CD4-positive, alpha-beta T cell treated with Interleukin-17A for 1 hour (primary cell): ENCODE measurements around the gene DEFB118.
"Not testable (repeated sequence)": the region's sequence is repeated elsewhere in the genome, so short reads cannot be mapped to it uniquely, and the experiment has no call there.

Experiments used
- DNase-seq: peaks from one replicate; pipeline ENCODE4 v3.0.0-alpha.2; 2020

DEFB118 gene, protein sequence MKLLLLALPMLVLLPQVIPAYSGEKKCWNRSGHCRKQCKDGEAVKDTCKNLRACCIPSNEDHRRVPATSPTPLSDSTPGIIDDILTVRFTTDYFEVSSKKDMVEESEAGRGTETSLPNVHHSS

DNA sequence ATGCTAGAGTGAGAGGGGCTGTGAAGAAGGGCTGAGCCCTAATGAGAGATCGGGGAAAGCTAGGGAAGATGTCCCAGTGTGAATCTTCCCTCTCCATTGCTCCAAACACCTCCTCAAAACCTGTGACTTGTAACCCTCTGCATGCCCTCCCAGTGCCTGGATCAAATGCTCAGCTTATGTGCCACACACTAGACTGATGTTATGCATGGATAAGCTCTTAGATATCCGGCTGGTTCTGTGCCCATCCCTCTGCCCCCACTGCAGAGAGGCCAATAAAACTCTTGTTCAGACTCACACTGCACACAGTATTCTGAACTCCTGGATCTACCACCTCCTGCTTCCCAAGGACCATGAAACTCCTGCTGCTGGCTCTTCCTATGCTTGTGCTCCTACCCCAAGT is at the start of gene DEFB118:
TSS of gene DEFB118 (plus strand) at position 301 of the 400 bp plus-strand sequence. CDS start at position 351, 50 bp downstream.
- DNase-seq: no peak

DNA sequence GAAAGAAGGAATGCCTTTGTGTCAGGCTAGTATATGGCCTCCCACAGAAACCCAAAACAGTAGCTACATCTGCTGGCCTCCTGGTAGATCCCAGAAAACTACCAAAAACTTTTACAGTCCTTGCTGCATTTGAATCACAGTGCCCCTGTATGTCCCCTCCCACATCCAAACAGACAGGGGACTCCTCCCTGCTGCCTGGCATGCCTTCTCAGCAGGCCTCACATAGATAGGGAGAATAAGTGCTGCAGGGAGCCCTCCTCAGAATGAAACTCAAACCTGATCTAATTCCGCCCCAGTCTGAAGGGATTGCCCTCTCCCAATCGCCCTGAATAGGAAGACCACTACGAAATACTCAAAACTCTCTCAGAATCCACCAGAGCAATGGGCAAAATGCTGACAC is 45.9 kb upstream of the DEFB118 start:
- no peak for DNase-seq

DNA sequence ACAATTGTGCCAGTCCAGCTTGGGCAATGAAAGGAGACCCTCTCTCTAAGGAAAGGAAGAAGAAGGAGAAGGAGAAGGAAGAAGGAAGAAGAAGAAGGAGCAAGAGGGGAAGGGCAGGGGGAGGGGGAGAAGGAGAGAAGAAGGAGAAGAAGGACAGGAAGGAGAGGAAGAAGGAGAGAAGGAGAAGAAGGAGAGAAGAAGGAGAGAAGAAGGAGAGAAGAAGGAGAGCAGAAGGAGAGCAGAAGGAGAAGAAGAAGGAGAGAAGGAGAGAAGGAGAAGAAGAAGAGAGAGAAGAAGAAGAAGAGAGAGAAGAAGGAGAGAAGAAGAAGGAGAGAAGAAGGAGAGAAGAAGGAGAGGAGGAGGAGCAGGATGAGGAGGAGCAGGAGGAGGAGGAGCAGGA is 37.5 kb upstream of the DEFB118 start:
- no peak for DNase-seq

DNA sequence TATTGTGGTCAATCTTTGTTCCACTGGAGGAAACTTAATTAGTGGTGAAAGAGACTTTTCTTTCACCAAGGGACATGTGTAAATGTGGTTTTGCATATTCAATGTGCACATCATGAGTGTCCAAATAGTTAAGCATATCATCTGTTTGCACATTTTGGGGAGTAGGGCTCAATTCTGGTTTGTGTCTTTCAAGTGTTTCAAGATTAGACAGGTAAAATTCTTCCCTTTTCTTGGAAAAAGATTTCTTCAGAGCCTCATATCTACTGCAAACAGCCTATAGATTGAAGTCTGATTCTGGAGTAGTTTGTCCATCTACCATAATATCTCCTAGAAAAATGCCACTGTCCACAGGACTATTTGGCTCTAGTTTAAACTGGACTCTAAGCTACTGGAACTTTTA is 26.9 kb upstream of the DEFB118 start:
- no peak for DNase-seq

DNA sequence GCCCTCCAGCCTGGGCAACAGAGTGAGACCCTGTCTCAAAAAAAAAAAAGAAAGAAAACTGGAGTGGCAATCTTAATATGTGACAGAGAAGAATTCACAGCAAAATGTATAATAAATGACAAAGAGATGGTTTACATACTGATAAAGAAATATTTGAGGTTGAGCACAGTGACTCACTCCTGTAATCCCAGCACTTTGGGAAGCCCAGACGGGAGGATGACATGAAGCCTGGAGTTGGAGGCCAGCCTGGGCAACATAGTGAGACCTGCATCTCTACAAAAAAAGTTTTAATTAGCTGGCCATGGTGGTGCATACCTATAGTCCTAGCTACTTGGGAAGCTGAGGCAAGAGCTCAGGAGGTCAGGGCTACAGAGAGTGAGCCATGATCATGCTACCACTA is 12.4 kb upstream of the DEFB118 start:
- DNase-seq: no peak

DNA sequence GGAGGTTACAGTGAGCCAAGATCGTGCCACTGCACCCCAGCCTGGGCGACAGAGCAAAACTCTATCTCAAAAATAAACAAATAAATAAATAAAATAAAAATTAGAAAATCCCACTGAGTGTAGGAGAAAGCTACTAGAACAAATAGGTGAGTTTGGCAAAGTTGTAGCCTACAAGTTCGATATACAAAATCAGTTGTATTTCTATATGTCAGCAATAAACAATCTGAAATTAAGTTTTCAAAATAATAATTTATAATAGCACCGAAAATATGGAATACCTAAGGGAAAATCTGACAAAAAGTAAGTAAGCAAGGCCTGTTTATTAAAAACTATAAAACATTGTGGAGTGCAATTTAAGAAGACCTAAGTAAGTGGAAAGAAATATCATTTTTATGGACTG is 5.1 kb upstream of the DEFB118 start:
- no peak for DNase-seq

DNA sequence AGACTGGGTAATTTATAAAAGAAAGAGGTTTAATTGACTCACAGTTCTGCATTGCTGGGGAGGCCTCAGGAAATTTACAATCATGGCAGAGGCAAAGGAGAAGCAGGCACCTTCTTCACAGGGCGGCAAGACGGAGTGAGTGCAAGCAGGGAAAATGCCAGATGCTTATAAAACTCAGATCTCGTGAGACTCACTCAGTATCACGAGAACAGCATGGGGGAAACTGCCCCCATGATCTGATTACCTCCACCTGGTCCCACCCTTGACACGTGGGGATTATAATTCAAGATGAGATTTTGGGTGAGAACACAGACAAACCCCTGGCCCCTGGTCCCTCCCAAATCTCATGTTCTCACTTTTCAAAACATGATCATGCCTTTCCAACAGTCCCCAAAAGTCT is 4.1 kb upstream of the DEFB118 start:
- not testable (repeated sequence) for DNase-seq

DNA sequence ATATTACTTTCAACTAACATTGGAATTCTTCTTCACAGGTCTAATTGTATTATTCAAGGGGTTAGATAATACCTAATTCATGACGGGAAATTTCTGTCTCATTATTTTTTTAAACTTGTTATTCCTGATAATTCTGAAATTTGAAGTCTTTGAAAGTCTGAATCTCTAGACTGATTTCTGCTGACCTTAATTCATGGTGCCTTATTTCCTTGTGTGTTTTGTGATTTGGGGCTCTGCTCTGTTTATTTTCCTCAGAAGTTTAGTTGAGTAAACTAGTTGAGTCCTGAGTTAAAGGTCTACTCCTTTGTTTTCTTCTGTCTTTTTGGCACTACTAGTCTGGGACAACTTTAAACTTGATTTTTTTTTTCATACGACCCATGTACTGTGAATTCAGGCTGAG is 5.9 kb downstream of the DEFB118 start:
- no peak for DNase-seq

DNA sequence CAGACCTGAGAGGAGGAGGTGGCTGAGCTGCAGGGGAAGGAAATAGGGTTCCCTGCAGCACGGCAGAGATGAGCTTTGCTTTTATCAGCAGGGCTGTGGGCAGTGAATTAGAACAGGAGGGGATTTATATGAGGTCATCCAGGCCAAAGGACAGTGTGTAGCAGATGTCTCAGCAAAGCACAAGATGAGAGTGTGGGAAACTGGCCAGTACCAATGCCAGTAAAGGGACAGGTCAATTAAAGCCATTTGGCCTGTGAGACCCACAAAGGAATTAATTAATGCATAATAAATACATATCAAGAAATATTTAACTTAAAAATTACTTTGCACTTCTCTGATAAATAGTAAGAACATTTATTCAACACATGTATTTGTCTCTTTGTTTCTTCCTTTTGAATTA is 22.1 kb downstream of the DEFB118 start, which contains the start of gene DEFB119:
TSS of gene DEFB119 (minus strand) at position 101 of the 400 bp plus-strand sequence. CDS start 107 bp downstream, outside the sequence.
- DNase-seq: no peak

DNA sequence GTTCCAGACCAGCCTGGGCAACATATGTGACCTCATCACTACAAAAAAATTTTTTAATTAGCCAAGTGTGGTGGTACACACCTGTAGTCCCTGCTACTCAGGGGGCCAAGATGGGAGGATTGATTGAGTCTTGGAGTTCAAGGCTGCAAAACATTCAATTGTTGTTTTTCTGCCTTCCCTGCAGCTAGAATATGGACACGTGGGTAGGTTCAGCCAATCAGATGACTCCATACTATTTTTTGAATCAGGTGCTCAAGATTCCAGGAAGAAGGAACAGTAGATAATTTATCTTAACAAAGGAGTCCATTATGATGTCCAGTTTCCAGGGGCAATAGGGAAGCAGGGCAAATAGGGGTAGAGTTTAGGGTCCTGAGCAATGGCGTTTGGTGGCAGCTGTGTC is 24.4 kb downstream of the DEFB118 start:
- no peak for DNase-seq

DNA sequence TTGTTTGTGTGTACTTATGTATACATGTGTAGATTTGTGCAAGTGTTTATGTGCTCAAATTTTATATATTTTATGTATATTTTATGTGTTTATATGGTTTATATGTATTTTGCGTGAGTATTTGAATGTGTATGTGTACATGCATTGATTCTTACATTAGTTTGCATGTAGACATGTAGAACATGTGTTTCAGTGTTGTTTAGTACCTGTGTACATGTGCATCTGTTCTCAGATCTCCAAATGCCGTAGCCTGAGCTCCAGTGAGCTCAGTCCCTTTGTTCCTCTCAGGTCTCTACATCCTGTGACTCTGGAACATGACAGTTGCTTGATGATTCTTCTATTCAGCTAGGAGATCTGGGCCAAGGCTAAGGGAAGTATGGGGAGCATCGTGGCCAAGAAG is 26.5 kb downstream of the DEFB118 start:
- no peak for DNase-seq

DNA sequence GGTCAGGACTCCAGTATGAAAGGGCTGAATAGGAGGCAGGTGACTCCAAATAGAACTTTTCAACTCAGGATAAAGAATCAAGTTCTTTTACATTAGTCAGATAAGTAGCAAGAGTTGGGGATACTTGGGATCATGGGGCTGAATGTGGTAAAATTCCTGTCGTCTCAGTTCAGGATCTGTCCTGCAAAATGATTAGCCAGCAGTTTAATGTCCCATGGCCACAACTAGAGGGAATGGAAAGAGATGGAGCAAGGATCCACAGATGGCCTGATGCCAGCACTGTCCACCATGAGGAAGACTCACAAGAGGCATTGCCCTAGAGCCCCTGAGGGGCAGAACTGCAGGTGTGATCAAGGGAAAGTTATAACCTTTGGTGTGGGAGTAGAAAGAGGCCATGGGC is 35.5 kb downstream of the DEFB118 start:
- DNase-seq: no peak

DNA sequence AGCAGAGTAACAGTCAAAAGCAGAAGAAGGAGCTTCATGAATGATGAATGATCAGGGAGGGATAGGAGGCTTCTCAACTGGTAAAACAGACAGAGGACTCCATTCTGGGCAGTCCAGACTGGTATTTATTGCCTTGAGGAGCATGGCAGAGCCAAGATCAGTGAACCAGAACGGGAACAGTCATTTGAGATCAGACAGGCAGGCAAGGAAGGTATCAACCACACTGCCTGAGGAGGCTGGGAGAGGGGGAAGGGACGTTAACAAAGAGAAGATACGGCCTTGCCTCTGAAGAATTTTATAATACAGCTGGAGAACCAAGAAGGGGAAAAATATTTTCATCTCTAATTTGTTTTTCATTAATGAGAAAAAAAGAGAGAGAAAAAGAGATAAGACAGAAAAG is 37.7 kb downstream of the DEFB118 start, which contains the start of gene DEFB121:
TSS of gene DEFB121 (minus strand) at position 101 of the 400 bp plus-strand sequence. CDS start at position 38, 63 bp downstream.
- DNase-seq: no peak

DNA sequence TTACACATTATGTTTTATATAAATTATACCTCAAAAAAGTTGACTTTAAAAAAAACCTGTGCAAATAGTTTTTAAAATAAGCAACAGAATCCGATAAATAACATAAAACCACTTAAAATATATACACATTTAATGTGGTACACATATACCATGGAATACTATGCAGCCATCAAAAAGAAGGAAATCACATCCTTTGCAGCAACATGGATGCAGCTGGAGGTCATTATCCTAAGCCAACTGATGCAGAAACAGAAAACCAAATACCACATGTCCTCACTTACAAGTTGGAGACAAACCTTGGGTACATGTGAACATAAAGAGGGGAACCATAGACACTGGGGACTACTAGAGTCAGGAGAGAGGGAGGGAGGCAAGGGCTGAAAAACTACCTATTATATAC is 41.6 kb downstream of the DEFB118 start:
- no peak for DNase-seq

DNA sequence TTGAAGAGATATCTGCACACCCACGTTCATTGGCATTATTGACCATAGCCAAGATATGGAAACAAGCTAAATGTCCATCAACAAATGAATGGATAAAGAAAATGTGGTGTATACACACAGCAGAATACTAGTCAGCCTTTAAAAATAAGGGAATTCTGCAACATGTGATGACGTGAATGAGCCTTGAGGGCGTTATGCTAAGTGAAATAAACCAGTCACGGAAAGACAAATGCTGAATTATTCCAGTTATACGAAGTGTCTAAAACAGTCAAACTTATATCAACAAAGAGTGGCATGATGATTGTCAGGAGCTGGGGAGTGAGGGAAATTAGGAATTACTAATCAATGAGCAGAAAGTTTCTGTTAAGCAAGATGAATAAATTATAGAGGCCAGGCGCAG is 46.0 kb downstream of the DEFB118 start:
- DNase-seq: no peak

DNA sequence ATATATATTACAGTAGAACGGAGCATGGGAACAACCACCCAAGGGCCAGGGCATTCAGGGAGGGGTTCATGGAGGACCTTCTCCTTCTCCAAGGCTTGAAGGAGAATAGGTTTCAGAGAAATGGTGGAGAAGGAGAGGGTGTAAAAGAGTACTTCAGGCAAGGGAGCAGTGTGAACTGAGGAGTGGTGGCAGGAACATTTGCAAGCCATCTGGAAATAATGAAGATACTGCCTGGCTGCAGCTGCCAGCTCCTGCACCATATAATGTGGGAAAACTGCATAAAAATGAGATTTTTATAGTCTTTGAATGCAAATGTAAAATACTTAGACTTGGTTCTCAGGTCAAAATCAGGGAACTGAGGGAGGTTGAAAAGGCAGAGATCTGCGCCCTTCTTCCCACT is 47.3 kb downstream of the DEFB118 start:
- DNase-seq: no peak

DNA sequence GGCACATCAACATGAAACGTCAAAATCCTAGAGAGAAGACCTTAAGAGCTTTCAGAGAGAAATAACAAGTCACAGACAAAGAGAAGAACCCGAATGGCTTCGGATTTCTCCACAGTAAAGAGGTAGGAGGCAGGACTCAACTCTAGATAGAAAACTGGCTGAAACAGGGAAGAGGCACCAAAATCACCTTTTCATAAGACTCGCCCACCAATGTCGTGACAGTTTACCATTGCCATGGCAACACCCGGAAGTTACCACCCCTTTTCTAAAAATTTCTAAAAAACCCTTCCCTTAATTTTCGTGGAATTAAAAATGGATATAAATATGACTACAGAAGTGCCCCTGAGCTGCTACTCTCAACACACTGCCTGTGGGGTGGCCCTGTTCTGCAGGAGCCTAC is 49.9 kb downstream of the DEFB118 start:
- DNase-seq: no peak
